Spleen (tissue), 7 donors: ENCODE results near the gene LYZL1.
"Not testable (repeated sequence)": the region's sequence is repeated elsewhere in the genome, so short reads cannot be mapped to it uniquely, and the experiment has no call there.

Experiments
- POLR2A ChIP-seq, 3 donors: fragments of 450-650 bp; IDR thresholded peaks; one replicate each; pipeline ENCODE4 v1.5.1; 2017; ENCODE audit warnings: antibody characterized with exemption in 3 of 3, mild to moderate bottlenecking in 1 of 3
- POLR2AphosphoS5 ChIP-seq, 3 donors: sonication (generic); formaldehyde crosslinking; IDR thresholded peaks; one replicate each; pipeline ENCODE4 v1.5.1; 2017; ENCODE audit warnings: antibody characterized with exemption in 3 of 3
- TF ChIP-seq, protein P1 (sequence below), 11 experiments: fragments of 200-600 bp in 7 of 11; fragments of 450-650 bp in 4 of 11; sonication (generic) in 4 of 11; IDR thresholded peaks in 8 of 11; conservative IDR thresholded peaks in 3 of 11; 1 replicate in 7 of 11; 2 replicates in 4 of 11; pipeline versions ENCODE4 v1.4.0 to v1.8.0; 2016 to 2021; ENCODE audit warnings: antibody characterized with exemption in 11 of 11, inconsistent platforms in 4 of 11, mild to moderate bottlenecking in 1 of 11
- donor health status: DM: no; HTN: no; CAD: no; lungs with moderate emphysema.
- donor health status: DM: no; HTN: no; CAD: no.
- donor health status: DM: no; HTN: no; CAD: no.

DNA sequence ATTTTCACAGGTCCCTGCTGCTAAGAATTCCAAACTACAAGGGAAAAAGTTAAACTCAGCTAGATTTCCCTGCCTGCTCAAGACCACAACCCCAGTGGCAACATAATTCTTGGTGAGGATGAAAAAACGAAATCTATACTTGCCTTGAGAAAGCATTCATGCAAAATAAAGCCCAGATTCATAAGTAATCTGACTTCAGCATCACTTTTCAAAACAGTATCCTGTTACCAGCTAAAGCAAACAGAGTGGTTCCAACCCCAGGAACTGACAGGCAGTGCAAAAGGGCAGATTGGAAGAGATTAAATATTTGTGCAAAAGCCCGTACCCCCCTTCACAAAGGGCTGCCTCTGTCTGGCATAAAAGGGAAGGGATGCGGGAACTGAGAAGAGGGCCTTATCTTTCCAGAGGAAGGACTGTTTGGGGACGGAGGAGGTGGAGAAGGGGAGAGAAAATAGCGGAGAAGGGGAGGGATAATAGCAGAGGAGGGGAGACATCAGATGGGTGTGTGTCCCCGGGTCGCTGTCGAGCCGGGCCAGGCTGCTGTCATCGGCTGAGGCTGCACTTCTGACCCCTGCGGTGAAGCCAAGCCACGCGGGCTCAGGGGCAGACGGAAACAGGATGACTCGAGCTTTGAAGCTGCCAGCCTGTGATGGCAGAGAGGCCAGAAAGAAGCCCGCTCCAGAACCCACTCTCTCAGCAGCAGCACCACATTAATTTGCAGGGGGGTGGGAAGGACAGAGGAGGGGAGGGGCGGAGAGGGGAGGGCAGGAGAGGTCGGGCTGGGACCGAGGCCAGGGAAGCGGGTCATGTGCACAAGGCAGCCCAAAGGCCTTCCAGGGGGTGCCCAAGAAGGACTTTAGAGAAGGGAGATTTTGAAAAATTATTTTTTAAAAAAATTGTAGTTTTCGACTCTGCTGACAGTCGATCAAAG is 29.5 kb downstream of the LYZL1 start:
- TF ChIP-seq, protein P1, sequence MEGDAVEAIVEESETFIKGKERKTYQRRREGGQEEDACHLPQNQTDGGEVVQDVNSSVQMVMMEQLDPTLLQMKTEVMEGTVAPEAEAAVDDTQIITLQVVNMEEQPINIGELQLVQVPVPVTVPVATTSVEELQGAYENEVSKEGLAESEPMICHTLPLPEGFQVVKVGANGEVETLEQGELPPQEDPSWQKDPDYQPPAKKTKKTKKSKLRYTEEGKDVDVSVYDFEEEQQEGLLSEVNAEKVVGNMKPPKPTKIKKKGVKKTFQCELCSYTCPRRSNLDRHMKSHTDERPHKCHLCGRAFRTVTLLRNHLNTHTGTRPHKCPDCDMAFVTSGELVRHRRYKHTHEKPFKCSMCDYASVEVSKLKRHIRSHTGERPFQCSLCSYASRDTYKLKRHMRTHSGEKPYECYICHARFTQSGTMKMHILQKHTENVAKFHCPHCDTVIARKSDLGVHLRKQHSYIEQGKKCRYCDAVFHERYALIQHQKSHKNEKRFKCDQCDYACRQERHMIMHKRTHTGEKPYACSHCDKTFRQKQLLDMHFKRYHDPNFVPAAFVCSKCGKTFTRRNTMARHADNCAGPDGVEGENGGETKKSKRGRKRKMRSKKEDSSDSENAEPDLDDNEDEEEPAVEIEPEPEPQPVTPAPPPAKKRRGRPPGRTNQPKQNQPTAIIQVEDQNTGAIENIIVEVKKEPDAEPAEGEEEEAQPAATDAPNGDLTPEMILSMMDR (IDR thresholded peaks at IDR 0.05 in 8 of 11, conservative IDR thresholded peaks at IDR 0.05 in 3 of 11) = not testable (repeated sequence)
- TF ChIP-seq POLR2AphosphoS5, POLR2A (IDR thresholded peaks at IDR 0.05): not testable (repeated sequence)
